IPS-20b (cell line): ENCODE data around the gene LIMS1.
"Not testable (repeated sequence)": the region's sequence is repeated elsewhere in the genome, so short reads cannot be mapped to it uniquely, and the experiment has no call there.

ENCODE experiments used
- H3K27ac ChIP-seq: one replicate; pipeline ENCODE4 v1.5.1; 2013; ENCODE audit warnings: low read length
- H3K27me3 ChIP-seq: 2 replicates; pipeline ENCODE4 v1.6.1; 2013; ENCODE audit warnings: mild to moderate bottlenecking, low read length, inconsistent platforms; ENCODE audit not compliant: insufficient read depth
- H3K36me3 ChIP-seq: 2 replicates; pipeline ENCODE4 v1.6.1; 2013; ENCODE audit warnings: low read depth, mild to moderate bottlenecking, inconsistent platforms, low read length, moderate library complexity; ENCODE audit not compliant: insufficient read depth
- H3K4me1 ChIP-seq: 2 replicates; pipeline ENCODE4 v1.6.1; 2013; ENCODE audit warnings: mild to moderate bottlenecking, control low read depth, inconsistent platforms, low read length, moderate library complexity; ENCODE audit not compliant: insufficient read depth
- H3K4me3 ChIP-seq: 2 replicates; pipeline ENCODE4 v1.5.1; 2013; ENCODE audit warnings: mild to moderate bottlenecking, low read length, inconsistent platforms
- H3K9ac ChIP-seq: 2 replicates; pipeline ENCODE4 v1.6.1; 2013; ENCODE audit warnings: low read depth, mild to moderate bottlenecking, inconsistent platforms, low read length, moderate library complexity
- H3K9me3 ChIP-seq: 2 replicates; pipeline ENCODE4 v1.6.1; 2013; ENCODE audit warnings: mild to moderate bottlenecking, low read depth, low read length, inconsistent platforms; ENCODE audit not compliant: insufficient read depth

LIMS1 gene

DNA sequence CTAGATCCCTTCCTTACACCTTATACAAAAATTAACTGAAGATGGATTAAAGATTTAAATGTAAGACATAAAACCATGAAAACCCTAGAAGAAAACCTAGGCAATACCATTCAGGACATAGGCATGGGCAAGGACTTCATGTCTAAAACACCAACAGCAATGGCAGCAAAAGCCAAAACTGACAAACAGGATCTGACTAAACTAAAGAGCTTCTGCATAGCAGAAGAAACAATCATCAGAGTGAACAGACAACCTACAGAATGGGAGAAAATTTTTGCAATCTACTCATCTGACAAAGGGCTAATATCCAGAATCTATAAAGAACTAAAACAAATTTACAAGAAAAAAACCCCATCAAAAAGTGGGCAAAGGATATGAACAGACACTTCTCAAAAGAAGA, 114.5 kb downstream of the LIMS1 start:
- not testable (repeated sequence) for H3K27me3 ChIP-seq, H3K9ac ChIP-seq, H3K36me3 ChIP-seq, H3K9me3 ChIP-seq, H3K27ac ChIP-seq, H3K4me3 ChIP-seq, H3K4me1 ChIP-seq

GRCh38 chr2:108650465-108650864, 116.2 kb downstream of the LIMS1 start:
- not testable (repeated sequence) for H3K27me3 ChIP-seq, H3K36me3 ChIP-seq, H3K27ac ChIP-seq, H3K9ac ChIP-seq, H3K9me3 ChIP-seq, H3K4me1 ChIP-seq, H3K4me3 ChIP-seq

- not testable (repeated sequence) for H3K36me3 ChIP-seq, H3K27me3 ChIP-seq, H3K27ac ChIP-seq, H3K4me3 ChIP-seq, H3K9me3 ChIP-seq, H3K4me1 ChIP-seq, H3K9ac ChIP-seq
Measured at GRCh38 chr2:108651468-108651867, 117.2 kb downstream of the LIMS1 start.

DNA sequence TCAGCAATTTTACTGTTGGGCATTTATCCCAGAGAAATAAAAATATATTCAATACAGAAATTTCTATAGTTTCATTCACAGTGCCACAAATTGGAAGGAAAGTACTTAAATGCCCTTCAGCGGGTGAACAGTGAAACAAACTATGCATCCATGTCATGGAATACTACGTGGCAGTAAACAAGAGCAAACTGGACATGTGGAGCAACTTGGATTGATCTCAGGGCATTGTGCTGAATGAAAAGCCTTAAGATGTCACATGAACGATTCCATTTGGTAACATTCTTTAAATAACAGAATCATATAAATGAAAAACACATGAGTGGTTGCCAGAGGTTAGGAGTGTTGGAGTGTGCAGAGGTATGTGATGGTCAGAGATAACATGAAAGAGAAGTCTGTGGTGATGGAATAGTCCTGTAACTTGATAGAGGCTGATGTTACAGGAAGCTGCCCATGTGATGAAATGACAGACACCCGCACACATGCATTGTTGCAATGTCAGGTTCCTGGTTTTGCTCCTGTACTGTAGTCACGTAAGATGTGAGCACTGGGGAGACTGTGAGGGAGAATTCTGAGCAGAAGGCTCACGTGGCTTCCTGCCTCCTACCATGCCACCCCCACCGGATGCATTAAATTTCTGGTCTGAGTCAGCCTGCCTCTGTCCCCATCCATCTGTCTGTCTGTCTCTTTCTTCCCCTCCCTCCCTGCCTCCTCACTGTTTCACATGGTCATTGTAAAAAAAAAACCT, 118.1 kb downstream of the LIMS1 start:
- H3K27ac ChIP-seq, H3K4me1 ChIP-seq, H3K9me3 ChIP-seq, H3K27me3 ChIP-seq, H3K9ac ChIP-seq, H3K36me3 ChIP-seq, H3K4me3 ChIP-seq: not testable (repeated sequence)

- H3K27me3 ChIP-seq, H3K4me1 ChIP-seq, H3K4me3 ChIP-seq, H3K9ac ChIP-seq, H3K27ac ChIP-seq, H3K9me3 ChIP-seq, H3K36me3 ChIP-seq: not testable (repeated sequence)
Measured at GRCh38 chr2:108653425-108653824, 119.2 kb downstream of the LIMS1 start.

GRCh38 chr2:108653849-108654248, 119.6 kb downstream of the LIMS1 start:
- H3K27me3 ChIP-seq, H3K4me3 ChIP-seq, H3K27ac ChIP-seq: not testable (repeated sequence)

GRCh38 chr2:108654521-108655125, 120.4 kb downstream of the LIMS1 start:
- not testable (repeated sequence) for H3K9me3 ChIP-seq, H3K4me1 ChIP-seq, H3K4me3 ChIP-seq, H3K27me3 ChIP-seq, H3K9ac ChIP-seq, H3K36me3 ChIP-seq, H3K27ac ChIP-seq

More at GRCh38 chr2:108653849-108654248, 119.6 kb downstream of the LIMS1 start:
- not testable (repeated sequence) for H3K9me3 ChIP-seq, H3K9ac ChIP-seq, H3K4me1 ChIP-seq, H3K36me3 ChIP-seq

DNA sequence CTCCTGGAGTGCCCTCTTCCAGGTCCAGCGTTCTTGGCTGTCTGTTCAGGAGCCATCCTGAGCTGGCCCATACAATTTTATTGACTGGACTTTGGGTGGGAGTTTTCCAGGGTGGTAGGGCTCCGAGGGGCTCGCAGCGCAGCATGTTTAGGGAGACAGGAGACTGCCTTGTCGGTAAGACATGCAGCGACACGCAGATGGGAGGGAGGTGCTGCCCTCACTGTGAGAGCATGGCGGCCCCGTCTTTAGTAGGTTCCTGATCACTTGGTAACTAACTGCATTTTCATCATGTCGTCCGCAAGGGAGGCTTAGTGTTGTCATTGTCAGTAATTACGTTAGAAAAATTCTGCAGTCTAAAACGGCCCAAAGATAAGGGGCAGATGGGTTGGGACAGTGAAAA, 121.0 kb downstream of the LIMS1 start:
- not testable (repeated sequence) for H3K27me3 ChIP-seq, H3K9ac ChIP-seq, H3K27ac ChIP-seq, H3K9me3 ChIP-seq, H3K36me3 ChIP-seq, H3K4me3 ChIP-seq, H3K4me1 ChIP-seq

- not testable (repeated sequence) for H3K4me1 ChIP-seq, H3K9ac ChIP-seq, H3K27ac ChIP-seq, H3K9me3 ChIP-seq, H3K4me3 ChIP-seq, H3K36me3 ChIP-seq, H3K27me3 ChIP-seq
Measured at GRCh38 chr2:108656282-108656681, 122.0 kb downstream of the LIMS1 start.

DNA sequence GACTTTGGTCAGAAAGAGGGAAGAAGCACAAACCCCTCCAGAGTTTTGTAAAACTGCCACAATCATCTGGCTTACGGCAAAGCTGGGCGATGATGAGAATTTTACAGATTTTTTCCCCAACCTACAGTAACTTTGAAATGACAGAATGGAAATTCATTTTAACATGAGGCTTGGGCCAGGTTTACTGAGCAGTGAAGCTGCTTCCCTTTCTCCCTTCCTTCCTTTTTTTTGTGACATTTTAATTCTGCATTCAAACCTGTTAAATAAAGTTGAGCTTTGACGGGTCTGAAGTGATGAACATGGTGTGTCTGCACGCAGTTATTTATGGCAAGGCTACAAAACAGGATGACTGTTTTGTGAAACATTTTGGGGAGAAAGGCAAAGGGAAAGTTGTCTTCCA, 123.2 kb downstream of the LIMS1 start:
- not testable (repeated sequence) for H3K36me3 ChIP-seq

GRCh38 chr2:108658553-108658952, 124.3 kb downstream of the LIMS1 start:
- not testable (repeated sequence) for H3K9me3 ChIP-seq, H3K36me3 ChIP-seq, H3K4me3 ChIP-seq, H3K27ac ChIP-seq, H3K27me3 ChIP-seq, H3K4me1 ChIP-seq, H3K9ac ChIP-seq

More for the DNA sequence above, 123.2 kb downstream of the LIMS1 start:
- H3K9ac ChIP-seq, H3K27ac ChIP-seq, H3K9me3 ChIP-seq, H3K27me3 ChIP-seq, H3K4me3 ChIP-seq, H3K4me1 ChIP-seq: not testable (repeated sequence)

- not testable (repeated sequence) for H3K4me1 ChIP-seq, H3K27ac ChIP-seq, H3K4me3 ChIP-seq
Measured at GRCh38 chr2:108661493-108661892, 127.2 kb downstream of the LIMS1 start.

More at GRCh38 chr2:108661493-108661892, 127.2 kb downstream of the LIMS1 start:
- not testable (repeated sequence) for H3K36me3 ChIP-seq, H3K27me3 ChIP-seq, H3K9me3 ChIP-seq, H3K9ac ChIP-seq
